HG02840 (cell line): Measurements from ENCODE around the gene LRRC59.
A peak's percentile ranks its signal among the peaks of the same experiment; 100 is the strongest.
"Not testable (repeated sequence)": the region's sequence is repeated elsewhere in the genome, so short reads cannot be mapped to it uniquely, and the experiment has no call there.

Source experiments
- ATAC-seq: cut with Tn5 transposase; IDR thresholded peaks from one replicate; pipeline ENCODE4 v1.9.1; 2021; ENCODE audit warnings: mild to moderate bottlenecking, moderate library complexity, moderate number of reproducible peaks; ENCODE audit not compliant: unreplicated experiment, low FRiP score

Gene LRRC59

DNA sequence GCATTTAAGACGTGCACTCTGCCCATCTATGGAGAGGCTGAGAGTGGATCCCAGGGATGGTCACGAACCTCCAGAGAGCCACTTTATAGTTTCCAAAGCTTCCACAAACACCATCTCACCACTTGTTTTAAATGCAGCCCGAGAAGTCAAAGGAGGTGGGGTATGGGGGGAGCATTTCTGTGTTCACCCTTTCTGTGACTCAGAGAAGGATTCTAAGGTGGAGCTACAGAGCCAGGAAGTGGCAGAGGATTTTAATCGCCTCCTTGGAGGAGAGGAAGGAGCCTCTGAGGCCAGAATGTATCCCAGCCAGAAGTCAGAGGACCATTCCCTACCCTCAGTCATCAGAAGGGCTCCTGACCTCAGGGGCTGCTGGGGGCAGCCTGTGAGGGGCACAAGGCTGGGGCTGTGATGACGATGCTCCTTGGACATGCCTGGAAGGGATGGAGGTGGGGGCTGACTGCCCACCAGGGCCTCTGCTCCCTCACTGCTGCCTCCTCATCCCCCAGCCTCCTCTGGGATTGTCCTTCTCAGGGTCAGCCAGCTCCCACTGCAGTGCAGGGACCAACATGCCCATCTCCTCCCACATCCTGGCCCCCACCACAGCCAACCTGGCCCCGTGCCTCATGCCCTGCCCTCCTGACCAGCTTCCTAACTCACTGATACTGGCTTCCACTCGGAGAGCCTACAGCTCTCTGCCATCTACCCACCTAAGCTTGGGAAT, 48.6 kb downstream of the LRRC59 start:
- ATAC-seq, result no peak

- ATAC-seq, result no peak
Observed at GRCh38 chr17:50347894-50348291, 49.4 kb downstream of the LRRC59 start.

- no peak for ATAC-seq
Observed at GRCh38 chr17:50347117-50347893, 50.0 kb downstream of the LRRC59 start.

DNA sequence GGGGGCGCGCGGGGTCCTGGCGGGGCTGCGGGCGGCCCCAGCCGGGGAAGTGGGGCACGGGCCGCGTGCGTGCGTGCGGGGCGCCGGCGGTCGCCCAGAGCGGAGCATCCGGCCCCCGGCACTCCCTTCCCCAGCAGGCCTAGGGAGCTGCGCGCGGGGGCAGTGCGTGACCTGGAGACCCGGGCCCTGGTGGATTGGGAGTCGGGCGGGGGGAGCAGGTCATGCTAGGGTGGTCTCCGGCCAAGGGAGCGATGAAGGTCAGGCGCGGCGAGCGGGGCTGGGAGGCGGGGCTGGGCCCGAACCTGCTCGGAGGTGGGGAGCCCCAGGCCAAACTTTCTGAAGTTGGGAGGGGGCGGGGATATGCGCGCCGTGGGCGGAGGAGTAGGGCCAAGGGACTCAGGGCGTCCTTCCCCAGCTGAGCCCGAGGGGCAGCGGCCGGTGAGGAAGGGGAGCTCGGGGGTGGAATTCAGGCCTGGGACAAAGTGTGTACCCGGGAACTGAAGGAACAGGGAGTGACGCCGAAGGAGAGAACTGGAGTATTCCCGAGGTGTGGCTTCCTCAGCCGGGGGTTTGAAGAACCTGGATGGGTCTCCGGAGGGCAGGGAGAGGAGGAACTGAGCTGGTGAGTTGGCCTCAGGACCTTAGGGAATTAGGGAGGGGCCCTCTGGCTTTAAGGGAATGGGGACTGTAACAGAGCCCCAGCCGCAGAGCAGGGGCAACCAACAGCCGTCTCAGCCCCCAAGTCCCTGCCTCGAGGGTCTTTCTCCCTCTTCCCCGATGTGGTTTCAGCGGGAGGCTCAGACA, 50.8 kb downstream of the LRRC59 start:
- ATAC-seq, result peak; percentile 57

- ATAC-seq, result peak; percentile 74
Observed at GRCh38 chr17:50345432-50346312, 51.7 kb downstream of the LRRC59 start, which contains the start of gene XYLT2. Gene XYLT2, plus strand, starts transcription at chr17:50346126. Its CDS starts 15 bp downstream, at chr17:50346141.

DNA sequence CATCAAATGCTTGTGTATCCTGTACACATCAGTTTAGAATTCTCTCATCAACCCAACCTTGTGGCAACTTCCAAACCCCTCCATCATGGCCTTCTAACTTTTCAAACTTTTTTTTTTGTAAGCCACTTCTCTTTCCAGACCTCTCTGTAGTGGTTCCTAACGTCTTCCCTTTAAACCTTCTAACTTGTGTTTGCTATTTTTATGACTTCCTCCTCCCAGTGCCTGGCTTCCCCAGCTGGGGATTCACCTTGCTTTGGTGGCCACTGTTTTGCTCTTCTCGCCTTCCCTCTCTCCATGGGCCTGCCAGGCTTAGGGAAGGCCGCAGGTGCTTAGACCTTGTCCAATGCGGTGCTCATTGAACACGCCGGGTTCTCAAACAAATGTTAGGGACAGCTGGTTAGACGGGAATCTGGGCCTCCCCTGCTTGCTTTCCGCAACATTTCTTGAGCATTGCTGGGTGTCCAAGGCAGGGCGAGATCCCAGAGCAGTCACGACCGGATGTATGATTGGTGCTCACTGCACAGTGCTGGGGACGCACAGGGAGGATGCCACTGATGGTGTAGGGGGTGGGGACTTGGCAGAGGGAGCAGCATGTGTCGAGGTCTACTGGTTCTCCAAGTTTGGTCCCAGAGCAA, 52.5 kb downstream of the LRRC59 start:
- no peak for ATAC-seq

DNA sequence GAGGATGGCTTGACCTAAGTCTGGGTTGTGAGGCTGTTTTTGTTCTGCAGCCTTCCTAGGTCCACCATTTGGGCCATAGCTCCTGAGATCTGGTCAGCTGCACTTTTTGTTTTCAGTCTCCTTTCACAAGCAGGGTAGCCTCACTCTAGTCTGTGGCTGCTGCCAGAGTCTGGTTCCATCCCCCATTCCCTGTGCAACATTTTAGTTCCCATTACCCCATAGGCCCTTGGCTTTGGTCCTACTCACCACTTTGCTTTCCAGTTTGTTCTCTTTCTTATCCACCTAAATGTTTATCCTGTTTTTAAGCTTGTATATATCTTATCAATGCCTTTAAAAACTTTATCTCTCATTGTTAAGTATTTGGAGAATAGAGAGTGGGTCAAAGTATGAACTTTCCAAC, 57.9 kb downstream of the LRRC59 start:
- ATAC-seq, result no peak

DNA sequence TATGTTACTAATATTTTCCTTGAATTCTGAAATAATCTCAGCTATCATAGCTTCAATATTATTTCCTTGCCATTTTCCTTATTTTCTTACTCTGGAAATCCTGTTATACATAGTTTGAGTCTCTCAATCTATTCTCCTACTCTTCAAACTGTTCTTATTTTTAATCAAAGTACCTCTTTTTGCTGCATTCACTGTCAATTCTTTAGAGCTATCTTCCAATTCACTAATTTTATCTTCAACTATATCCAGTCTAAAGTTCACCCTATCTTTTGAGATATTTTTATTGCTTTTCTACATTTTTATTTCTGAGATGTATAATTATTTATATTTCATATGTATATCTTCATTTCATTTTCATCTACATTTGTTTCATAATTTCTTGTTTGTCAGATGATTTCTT, 58.7 kb downstream of the LRRC59 start:
- no peak for ATAC-seq

DNA sequence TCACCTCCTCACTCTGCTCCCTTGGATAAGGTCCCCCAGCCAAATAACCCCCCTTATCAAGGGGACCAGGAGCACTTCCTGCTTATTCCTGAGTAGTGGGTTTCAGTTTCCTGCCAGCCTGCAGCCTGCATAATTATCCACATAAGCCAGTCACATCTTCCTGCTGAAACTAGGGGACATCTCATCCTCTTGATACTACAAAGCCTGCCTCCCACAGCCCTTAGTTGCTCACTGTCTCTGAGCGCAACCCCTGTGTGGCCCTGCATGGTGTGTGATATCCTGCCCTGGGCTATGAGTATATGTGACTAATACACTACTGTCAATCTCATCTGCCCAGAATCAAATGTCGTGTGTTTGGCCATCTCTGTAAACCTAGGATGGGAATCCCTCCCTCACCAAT, 59.4 kb downstream of the LRRC59 start:
- ATAC-seq, result no peak

DNA sequence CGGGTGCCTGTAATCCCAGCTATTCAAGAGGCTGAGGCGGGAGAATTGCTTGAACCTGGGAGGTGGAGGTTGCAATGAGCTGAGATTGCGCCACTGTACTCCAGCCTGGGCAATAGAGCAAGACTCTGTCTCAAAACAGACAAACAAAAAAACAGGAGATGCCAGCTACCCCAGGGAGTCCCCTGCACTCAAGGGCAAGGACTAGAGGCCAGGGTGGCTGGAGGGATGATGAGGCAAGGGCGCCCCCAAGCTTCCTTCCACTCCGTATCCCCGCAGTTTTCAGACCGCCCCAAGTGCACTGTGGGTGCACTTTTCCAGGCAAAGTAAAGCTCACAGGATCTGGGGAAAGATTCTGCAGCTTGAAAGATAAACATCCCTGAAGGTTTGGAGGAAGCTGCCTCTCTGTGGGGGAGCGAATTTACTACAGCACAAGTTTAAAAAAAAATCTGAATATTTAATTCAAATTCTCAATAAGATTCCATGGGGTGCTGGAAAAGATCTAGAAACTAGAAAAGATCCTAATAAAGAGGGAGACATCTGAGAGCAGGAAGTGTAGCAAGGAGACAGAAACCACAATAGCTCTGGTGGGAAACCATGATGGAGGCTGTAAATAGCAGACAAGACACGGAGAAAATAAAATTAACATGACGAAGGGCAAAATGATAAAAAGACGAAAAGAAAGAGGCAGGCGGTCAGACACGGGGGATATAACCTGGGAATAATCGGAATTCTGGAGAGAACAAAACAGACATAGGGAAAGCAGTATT, 63.8 kb downstream of the LRRC59 start:
- ATAC-seq, result not testable (repeated sequence)

DNA sequence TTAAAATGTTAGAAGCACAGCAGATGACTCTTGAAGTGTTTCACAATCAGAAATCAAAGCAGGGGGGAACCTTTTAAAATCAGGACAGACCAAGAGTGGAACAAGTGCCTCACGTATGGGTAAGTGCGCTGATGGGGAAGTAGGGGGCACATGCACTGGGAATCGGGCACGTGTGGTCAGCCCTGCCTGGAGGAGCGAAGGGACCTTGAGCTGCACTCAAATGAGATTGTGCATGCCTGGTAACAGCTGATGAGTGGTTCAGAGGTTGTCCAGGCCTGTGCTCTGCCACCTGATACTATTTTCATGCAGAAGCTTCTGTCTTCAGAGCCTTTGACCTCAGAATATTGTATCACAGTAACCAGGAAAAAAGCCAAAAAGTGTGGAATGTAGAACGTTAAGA, 65.1 kb downstream of the LRRC59 start:
- no peak for ATAC-seq
